Upper lobe of right lung (tissue), 1 donor: ENCODE data around the gene TCF12. TPM values are rescaled to one million over a fixed set of nuclear protein-coding genes. Genes with fewer than 3 reads are reported as not detected.

Source experiments
- ATAC-seq: fragments of 200-7000 bp; cut with Tn5 transposase; one replicate; pipeline ENCODE4 v1.9.1; 2020; ENCODE audit warnings: mild to moderate bottlenecking, moderate library complexity
- DNase-seq: peaks from one replicate; pipeline ENCODE4 v3.0.0-alpha.2; 2020
- H3K27ac ChIP-seq: fragments of 200-600 bp; one replicate; pipeline ENCODE4 v1.8.0; 2022
- H3K27me3 ChIP-seq: fragments of 200-600 bp; one replicate; pipeline ENCODE4 v1.8.0; 2022; ENCODE audit warnings: mild to moderate bottlenecking
- H3K36me3 ChIP-seq: fragments of 200-600 bp; one replicate; pipeline ENCODE4 v1.8.0; 2022
- H3K4me1 ChIP-seq: fragments of 200-600 bp; one replicate; pipeline ENCODE4 v1.8.0; 2022
- H3K4me3 ChIP-seq: fragments of 200-600 bp; one replicate; pipeline ENCODE4 v1.8.0; 2022; ENCODE audit warnings: mild to moderate bottlenecking
- H3K9me3 ChIP-seq: fragments of 200-600 bp; one replicate; pipeline ENCODE4 v1.8.0; 2022
- CTCF ChIP-seq: fragments of 200-600 bp; IDR thresholded peaks from one replicate; pipeline ENCODE4 v1.8.0; 2022; ENCODE audit warnings: antibody characterized with exemption
- intact Hi-C: fragments of 100-400 bp; cut with DNase I; formaldehyde crosslinking; loops from one replicate; pipeline ENCODE4 v1.11.0; 2022
- total RNA-seq: library from RNA; stranded (reverse); fragmentation: NEBNext Ultra II Directional; extraction: Animal tissue kit (Norgen Biotek cat#: 25700); gene quantifications from one replicate; pipeline ENCODE4 v1.2.1, GENCODE V29; 2021
- donor health status: DM: no; HTN: yes; CAD: no; lungs with severe emphysema.

Gene TCF12
- total RNA-seq, 1 donor from 2014 or later: 103 TPM

- intact Hi-C loops: no loop called here
- Histone ChIP-seq H3K36me3 (peaks cover 9% of the 10 kb centered on the region), H3K4me1 (no peaks in the 10 kb centered on the region), H3K4me3 (no peak overlapping the region), H3K27ac (no peak overlapping the region), H3K27me3 (no peaks in the 10 kb centered on the region), H3K9me3 (no peaks in the 10 kb centered on the region)
- ATAC-seq (no peak), DNase-seq (no peak)
- TF ChIP-seq CTCF: no peak
These were observed 310.0 kb downstream of the TCF12 start for GRCh38 chr15:57228395-57228794.

- intact Hi-C loops: no loop called here
- H3K36me3 ChIP-seq: peaks cover 10% of the 10 kb centered on the region
- TF ChIP-seq CTCF: no peak
- no peak for ATAC-seq
- H3K9me3 ChIP-seq: no peaks in the 10 kb centered on the region
- no peak overlapping the region for H3K4me3 ChIP-seq
- no peak overlapping the region for H3K27ac ChIP-seq
- no peaks in the 10 kb centered on the region for H3K27me3 ChIP-seq
- H3K4me1 ChIP-seq: no peaks in the 10 kb centered on the region
- no peak for DNase-seq
These were observed 310.6 kb downstream of the TCF12 start for GRCh38 chr15:57229051-57229450.

GRCh38 chr15:57231559-57231958 is 313.1 kb downstream of the TCF12 start:
- Histone ChIP-seq H3K9me3 (no peaks in the 10 kb centered on the region), H3K4me3 (no peak overlapping the region), H3K27me3 (no peaks in the 10 kb centered on the region), H3K27ac (no peak overlapping the region), H3K36me3 (peaks cover 28% of the 10 kb centered on the region), H3K4me1 (no peaks in the 10 kb centered on the region)
- intact Hi-C loops: no loop called here
- DNase-seq (no peak), ATAC-seq (no peak)
- no peak for TF ChIP-seq CTCF

GRCh38 chr15:57234156-57234555 is 315.7 kb downstream of the TCF12 start:
- H3K4me1 ChIP-seq: no peaks in the 10 kb centered on the region
- no peaks in the 10 kb centered on the region for H3K9me3 ChIP-seq
- H3K27me3 ChIP-seq: no peaks in the 10 kb centered on the region
- no peak overlapping the region for H3K4me3 ChIP-seq
- no peak for ATAC-seq
- H3K27ac ChIP-seq: no peak overlapping the region
- intact Hi-C loops: no loop called here
- no peak for TF ChIP-seq CTCF
- H3K36me3 ChIP-seq: peaks cover 28% of the 10 kb centered on the region
- no peak for DNase-seq

GRCh38 chr15:57235186-57235585 is 316.7 kb downstream of the TCF12 start:
- Histone ChIP-seq H3K27me3 (no peaks in the 10 kb centered on the region), H3K27ac (no peak overlapping the region), H3K36me3 (peaks cover 28% of the 10 kb centered on the region), H3K9me3 (no peaks in the 10 kb centered on the region), H3K4me1 (no peaks in the 10 kb centered on the region), H3K4me3 (no peak overlapping the region)
- ATAC-seq (no peak), DNase-seq (no peak)
- intact Hi-C loops: no loop called here
- no peak for TF ChIP-seq CTCF

GRCh38 chr15:57235873-57236272 is 317.4 kb downstream of the TCF12 start:
- Histone ChIP-seq H3K9me3 (no peaks in the 10 kb centered on the region), H3K36me3 (peaks cover 28% of the 10 kb centered on the region), H3K4me3 (no peak overlapping the region), H3K27me3 (no peaks in the 10 kb centered on the region), H3K27ac (no peak overlapping the region), H3K4me1 (no peaks in the 10 kb centered on the region)
- intact Hi-C loops: no loop called here
- ATAC-seq: no peak
- DNase-seq: no peak
- TF ChIP-seq CTCF: no peak
